ENCODE results near the gene CTNNA3. TPM values are rescaled to one million over a fixed set of nuclear protein-coding genes. Genes with fewer than 3 reads are reported as not detected.

The CTNNA3 gene
- polyA plus RNA-seq, 3 donors, result 0.05 to 0.09 TPM; not detected in 1

- 0 to 38% (median 28%) methylated on average over 1 of the region's 1 CpG for WGBS, 3 donors
- no peak overlapping the region for H3K27ac ChIP-seq (ENCODE audit: low read depth, low read length)
Measured at GRCh38 chr10:65911151-65911835, 1784.7 kb downstream of the CTNNA3 start.

DNA sequence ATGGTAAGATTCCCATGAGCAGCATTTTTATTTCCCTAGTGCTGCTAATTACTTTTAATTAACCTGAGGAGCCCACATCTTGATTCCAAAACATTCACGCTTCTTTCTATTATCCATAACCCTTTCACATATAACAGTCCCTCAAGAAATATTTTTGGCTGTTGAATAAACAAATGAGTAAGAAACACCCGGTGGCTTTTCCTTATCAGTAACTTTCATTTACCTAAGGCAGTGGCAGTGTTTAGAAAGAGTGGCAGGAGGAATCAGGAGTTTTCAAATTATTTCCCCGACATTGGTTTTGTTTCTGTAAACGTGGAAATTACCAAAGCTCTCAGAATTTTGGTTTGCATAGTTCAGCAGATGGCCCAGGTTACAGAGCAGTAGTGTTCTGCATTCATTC is 1785.8 kb downstream of the CTNNA3 start:
- no peak overlapping the region for H3K27ac ChIP-seq (ENCODE audit: low read depth, low read length)
- WGBS, 3 donors, result 28 to 84% (median 82%) methylated on average over 4 of the region's 4 CpGs

DNA sequence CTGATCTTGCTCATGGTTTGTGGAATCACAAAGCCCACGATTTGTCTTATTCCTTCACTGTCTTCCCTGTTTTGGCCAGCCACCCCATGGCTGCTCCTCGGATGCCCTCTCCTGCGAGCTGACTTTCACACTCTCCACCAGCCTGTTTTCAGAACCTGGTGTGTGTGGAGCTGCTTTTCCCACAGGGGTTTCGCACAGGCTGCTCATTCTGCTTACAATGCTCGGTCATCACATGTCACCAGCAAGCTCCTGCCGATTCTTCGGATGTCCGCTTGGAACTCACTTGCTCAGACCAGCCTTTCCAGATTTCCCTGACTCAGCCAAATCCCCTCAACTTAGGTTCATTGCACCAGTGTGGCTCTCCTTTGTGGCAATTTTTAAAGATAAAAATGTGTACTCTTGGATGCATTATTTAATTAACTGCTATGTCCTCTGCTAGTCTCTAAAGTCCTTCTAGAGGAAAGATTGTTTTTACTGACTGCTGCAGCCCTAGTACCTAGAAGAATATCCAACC is 1788.7 kb downstream of the CTNNA3 start:
- WGBS, 3 donors, result 72 to 88% (median 75%) methylated on average over 8 of the region's 8 CpGs
- no peak overlapping the region for H3K27ac ChIP-seq (ENCODE audit: low read depth, low read length)

DNA sequence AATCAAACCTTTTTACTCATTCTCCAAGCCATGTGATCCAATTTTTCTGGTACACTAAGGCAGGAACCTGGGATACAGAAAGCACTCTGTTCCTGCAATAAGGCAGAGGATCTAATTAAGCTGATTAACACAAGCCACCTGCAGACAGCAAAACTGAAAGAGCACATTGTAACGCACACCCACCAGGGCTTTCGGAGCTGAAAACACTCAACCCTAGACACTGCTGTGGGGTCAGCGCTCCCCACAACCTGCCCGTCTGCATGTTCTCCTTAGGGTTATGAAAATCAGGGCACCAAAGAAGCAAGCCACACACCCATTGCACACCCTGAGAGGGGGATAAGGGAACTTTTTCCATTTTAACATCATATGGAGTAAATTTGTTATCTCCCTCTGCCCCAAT is 1792.4 kb downstream of the CTNNA3 start:
- 92 to 97% (median 93%) methylated on average over 4 of the region's 4 CpGs for WGBS, 3 donors
- no peak overlapping the region for H3K27ac ChIP-seq (ENCODE audit: low read depth, low read length)

GRCh38 chr10:65900271-65900670 is 1795.7 kb downstream of the CTNNA3 start:
- 90 to 94% (median 92%) methylated on average over 7 of the region's 7 CpGs for WGBS, 3 donors

DNA sequence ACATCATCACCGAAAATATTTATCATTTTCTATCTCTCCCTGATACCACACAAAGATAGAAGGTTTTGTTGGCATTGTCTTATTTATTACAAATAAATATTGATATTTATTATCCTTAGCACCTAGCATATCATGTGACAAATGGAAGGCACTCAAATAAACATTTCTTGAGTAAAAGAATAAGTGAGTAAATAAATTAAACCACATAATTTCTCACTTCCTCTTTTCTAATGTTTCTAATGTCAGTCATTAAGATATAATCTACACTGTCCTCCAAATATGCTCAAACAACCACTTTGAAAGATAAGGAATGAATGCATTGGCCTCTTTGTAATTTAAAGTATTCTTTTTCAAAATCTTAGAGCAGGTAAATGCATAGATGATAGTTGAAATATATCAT is 1797.9 kb downstream of the CTNNA3 start:
- 67 to 90% (median 77%) methylated on average over 1 of the region's 1 CpG for WGBS, 3 donors
- H3K27ac ChIP-seq (ENCODE audit: low read depth, low read length), result no peak overlapping the region

More at GRCh38 chr10:65900271-65900670, 1795.7 kb downstream of the CTNNA3 start:
- H3K27ac ChIP-seq (ENCODE audit: low read depth, low read length), result no peak overlapping the region

DNA sequence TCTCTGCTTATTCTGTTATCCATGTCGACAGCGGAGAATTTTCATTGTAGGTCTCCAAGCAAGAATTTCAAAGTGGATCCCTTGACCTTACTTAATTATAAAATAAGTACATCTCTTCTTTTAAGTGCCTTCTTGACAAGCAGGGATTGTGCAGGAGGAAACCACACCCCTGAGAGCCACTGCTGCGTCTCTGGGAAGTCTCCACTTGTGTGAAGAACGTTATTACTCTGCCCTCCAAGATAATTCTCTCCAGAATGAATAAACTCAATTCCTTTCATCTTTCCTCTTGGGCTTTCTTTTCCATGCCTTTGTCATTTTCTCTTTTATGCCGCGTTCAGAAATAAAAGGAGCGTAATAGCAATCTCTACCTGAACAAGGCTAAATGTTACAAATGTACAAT is 1801.0 kb downstream of the CTNNA3 start:
- WGBS, 3 donors, result 59 to 80% (median 62%) methylated on average over 7 of the region's 7 CpGs

GRCh38 chr10:65894379-65894778 is 1801.6 kb downstream of the CTNNA3 start:
- WGBS, 3 donors, result 83 to 93% (median 88%) methylated on average over 4 of the region's 4 CpGs
- no peak overlapping the region for H3K27ac ChIP-seq (ENCODE audit: low read depth, low read length)

More for the DNA sequence above, 1801.0 kb downstream of the CTNNA3 start:
- no peak overlapping the region for H3K27ac ChIP-seq (ENCODE audit: low read depth, low read length)

DNA sequence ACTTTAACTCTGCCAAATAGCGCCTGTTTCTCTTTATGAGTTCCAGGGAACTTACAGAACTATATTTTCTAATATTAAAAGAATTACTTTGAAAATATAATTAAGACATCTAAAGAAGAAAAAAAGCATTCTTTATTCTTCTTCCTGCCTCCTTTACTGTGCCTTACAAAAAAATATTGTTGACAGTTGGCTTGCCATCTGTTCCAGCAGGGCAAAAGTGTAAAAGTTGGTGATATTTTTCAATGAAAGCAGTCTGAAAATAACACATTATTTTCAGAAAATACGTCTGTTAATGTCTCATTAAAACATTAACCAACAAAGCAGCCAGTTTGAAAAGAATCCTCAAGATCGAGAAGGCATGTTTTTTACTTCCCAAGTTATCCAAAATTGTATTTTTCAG is 1802.3 kb downstream of the CTNNA3 start:
- 80 to 86% (median 81%) methylated on average over 3 of the region's 3 CpGs for WGBS, 3 donors
- H3K27ac ChIP-seq (ENCODE audit: low read depth, low read length), result no peak overlapping the region

GRCh38 chr10:65892284-65892683 is 1803.7 kb downstream of the CTNNA3 start:
- WGBS, 3 donors, result 71% methylated on average over 3 of the region's 3 CpGs
- no peak overlapping the region for H3K27ac ChIP-seq (ENCODE audit: low read depth, low read length)

- 15 to 40% (median 34%) methylated on average over 3 of the region's 3 CpGs for WGBS, 3 donors
- H3K27ac ChIP-seq (ENCODE audit: low read depth, low read length), result no peak overlapping the region
Measured at GRCh38 chr10:65891073-65891981, 1804.7 kb downstream of the CTNNA3 start.

- H3K27ac ChIP-seq (ENCODE audit: low read depth, low read length), result no peak overlapping the region
Measured at GRCh38 chr10:65864529-65864928, 1831.5 kb downstream of the CTNNA3 start.

- no peak overlapping the region for H3K27ac ChIP-seq (ENCODE audit: low read depth, low read length)
Measured at GRCh38 chr10:65864036-65864435, 1832.0 kb downstream of the CTNNA3 start.

Other genes starting within 250 kb of the CTNNA3 start
- gene DNAJC12, start 142.0 kb upstream of the CTNNA3 start, polyA plus RNA-seq, result 10 to 100 TPM in 1 of 3 donors, 1 to 10 TPM in 1, under 1 TPM in 1; 0.52 to 25.7 (median 3.0) TPM
- 10 to 100 TPM in 2 of 3 donors, 1 to 10 TPM in 1; 7.7 to 22.7 (median 16.4) TPM for gene SIRT1, start 188.5 kb upstream of the CTNNA3 start, polyA plus RNA-seq

Data from adipose tissue (tissue), 3 donors.